A673 (cell line): ENCODE measurements around the gene PCDHAC2. TPM values are rescaled to one million over a fixed set of nuclear protein-coding genes. Genes with fewer than 3 reads are reported as not detected.

ENCODE experiments used
- BruUV-seq: library from RNA; stranded (reverse); fragments of 400-500 nt; replicated peaks from 2 replicates; lab custom pipeline; 2021; lab: Mats Ljungman, UMichigan
- CTCF ChIA-PET: fragments of 300-600 bp; sonication (Branson Sonifier 250); formaldehyde crosslinking; loops from one replicate; lab custom pipeline; 2022; ENCODE audit warnings: antibody characterized with exemption; lab: Charles Lee
- POLR2A ChIA-PET: fragments of 300-600 bp; sonication (Branson Sonifier 250); formaldehyde crosslinking; loops from one replicate; lab custom pipeline; 2022; ENCODE audit warnings: antibody characterized with exemption; ENCODE audit not compliant: low non-redundant PET; lab: Charles Lee
- DNase-seq: peaks from one replicate; pipeline ENCODE4 v3.0.0-alpha.2; 2015; ENCODE audit warnings: low spot score
- H3K27ac ChIP-seq: fragments of 200-600 bp; sonication (generic); 2 replicates; pipeline ENCODE4 v1.5.1; 2016; ENCODE audit warnings: mixed run types, low read depth, mild to moderate bottlenecking, mixed read lengths, antibody characterized with exemption, low read length; ENCODE audit not compliant: poor library complexity, severe bottlenecking
- H3K27me3 ChIP-seq: fragments of 200-600 bp; sonication (generic); replicated peaks from 2 replicates; pipeline ENCODE4 v1.6.1; 2017; ENCODE audit warnings: mixed run types, low read depth, mild to moderate bottlenecking, mixed read lengths, antibody characterized with exemption, low read length; ENCODE audit not compliant: insufficient read depth, poor library complexity
- H3K36me3 ChIP-seq: fragments of 200-600 bp; sonication (generic); 2 replicates; pipeline ENCODE4 v1.6.1; 2016; ENCODE audit warnings: mixed run types, mild to moderate bottlenecking, mixed read lengths, antibody characterized with exemption, low read length; ENCODE audit not compliant: insufficient read depth, poor library complexity, severe bottlenecking
- H3K4me1 ChIP-seq: fragments of 200-600 bp; sonication (generic); 2 replicates; pipeline ENCODE4 v1.6.1; 2017; ENCODE audit warnings: mixed run types, mild to moderate bottlenecking, mixed read lengths, antibody characterized with exemption, low read length; ENCODE audit not compliant: insufficient read depth, poor library complexity, severe bottlenecking
- H3K4me3 ChIP-seq: fragments of 200-600 bp; sonication (generic); 2 replicates; pipeline ENCODE4 v1.5.1; 2016; ENCODE audit warnings: low read depth, mixed run types, mild to moderate bottlenecking, mixed read lengths, low read length; ENCODE audit not compliant: poor library complexity, severe bottlenecking
- H3K9me3 ChIP-seq: fragments of 200-600 bp; sonication (generic); 2 replicates; pipeline ENCODE4 v1.6.1; 2016; ENCODE audit warnings: mixed run types, low read depth, mild to moderate bottlenecking, mixed read lengths, antibody characterized with exemption, low read length; ENCODE audit not compliant: poor library complexity, severe bottlenecking
- EZH2 ChIP-seq: fragments of 200-600 bp; sonication (generic); IDR thresholded peaks from 2 replicates; pipeline ENCODE4 v1.6.1; 2017; ENCODE audit warnings: borderline replicate concordance, low read depth, mild to moderate bottlenecking, mixed read lengths, antibody characterized with exemption, low read length; ENCODE audit not compliant: poor library complexity, severe bottlenecking
- intact Hi-C: fragments of 100-400 bp; cut with micrococcal nuclease; formaldehyde crosslinking; loops from one replicate; pipeline ENCODE4 v1.10.0; 2022; ENCODE audit not compliant: unreplicated experiment
- total RNA-seq: library from RNA; stranded (reverse); gene quantifications from 2 replicates; pipeline ENCODE4 v1.2.3, GENCODE V29; 2021
- TF ChIP-seq, protein P1 (sequence below): fragments of 300-800, 200-600 bp; sonication (generic); conservative IDR thresholded peaks from 2 replicates; pipeline ENCODE4 v1.5.1; 2017; ENCODE audit warnings: low read depth, mild to moderate bottlenecking, antibody characterized with exemption, low read length, moderate library complexity, mixed read lengths

The PCDHAC2 gene
- total RNA-seq, 1 experiment from 2014 or later = 6.8 TPM

- no peak overlapping the region for H3K27ac ChIP-seq
- no TSS peak for BruUV-seq
- ChIA-PET CTCF (no interaction called here), POLR2A (no interaction called here)
- intact Hi-C loops = no loop called here
- no peak overlapping the region for H3K4me3 ChIP-seq
- no peaks in the 10 kb centered on the region for H3K27me3 ChIP-seq
- H3K4me1 ChIP-seq = no peaks in the 10 kb centered on the region
- H3K36me3 ChIP-seq = no peaks in the 10 kb centered on the region
- peak; percentile 29 for DNase-seq
- TF ChIP-seq, protein P1, sequence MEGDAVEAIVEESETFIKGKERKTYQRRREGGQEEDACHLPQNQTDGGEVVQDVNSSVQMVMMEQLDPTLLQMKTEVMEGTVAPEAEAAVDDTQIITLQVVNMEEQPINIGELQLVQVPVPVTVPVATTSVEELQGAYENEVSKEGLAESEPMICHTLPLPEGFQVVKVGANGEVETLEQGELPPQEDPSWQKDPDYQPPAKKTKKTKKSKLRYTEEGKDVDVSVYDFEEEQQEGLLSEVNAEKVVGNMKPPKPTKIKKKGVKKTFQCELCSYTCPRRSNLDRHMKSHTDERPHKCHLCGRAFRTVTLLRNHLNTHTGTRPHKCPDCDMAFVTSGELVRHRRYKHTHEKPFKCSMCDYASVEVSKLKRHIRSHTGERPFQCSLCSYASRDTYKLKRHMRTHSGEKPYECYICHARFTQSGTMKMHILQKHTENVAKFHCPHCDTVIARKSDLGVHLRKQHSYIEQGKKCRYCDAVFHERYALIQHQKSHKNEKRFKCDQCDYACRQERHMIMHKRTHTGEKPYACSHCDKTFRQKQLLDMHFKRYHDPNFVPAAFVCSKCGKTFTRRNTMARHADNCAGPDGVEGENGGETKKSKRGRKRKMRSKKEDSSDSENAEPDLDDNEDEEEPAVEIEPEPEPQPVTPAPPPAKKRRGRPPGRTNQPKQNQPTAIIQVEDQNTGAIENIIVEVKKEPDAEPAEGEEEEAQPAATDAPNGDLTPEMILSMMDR = no peak
- no peak for TF ChIP-seq EZH2
- peaks cover 23% of the 10 kb centered on the region for H3K9me3 ChIP-seq
These were observed 19.7 kb upstream of the PCDHAC2 start for GRCh38 chr5:140946578-140946977.

- TF ChIP-seq EZH2 = no peak
- TF ChIP-seq, protein P1 = no peak
- DNase-seq = no peak
- Histone ChIP-seq H3K4me1 (peaks cover 3% of the 10 kb centered on the region), H3K36me3 (no peaks in the 10 kb centered on the region), H3K27me3 (no peaks in the 10 kb centered on the region), H3K9me3 (peaks cover 11% of the 10 kb centered on the region), H3K4me3 (no peak overlapping the region), H3K27ac (no peak overlapping the region)
- BruUV-seq = no TSS peak
- intact Hi-C loops = no loop called here
- ChIA-PET CTCF (no interaction called here), POLR2A (no interaction called here)
These were observed 14.6 kb upstream of the PCDHAC2 start for GRCh38 chr5:140951636-140952035.

DNA sequence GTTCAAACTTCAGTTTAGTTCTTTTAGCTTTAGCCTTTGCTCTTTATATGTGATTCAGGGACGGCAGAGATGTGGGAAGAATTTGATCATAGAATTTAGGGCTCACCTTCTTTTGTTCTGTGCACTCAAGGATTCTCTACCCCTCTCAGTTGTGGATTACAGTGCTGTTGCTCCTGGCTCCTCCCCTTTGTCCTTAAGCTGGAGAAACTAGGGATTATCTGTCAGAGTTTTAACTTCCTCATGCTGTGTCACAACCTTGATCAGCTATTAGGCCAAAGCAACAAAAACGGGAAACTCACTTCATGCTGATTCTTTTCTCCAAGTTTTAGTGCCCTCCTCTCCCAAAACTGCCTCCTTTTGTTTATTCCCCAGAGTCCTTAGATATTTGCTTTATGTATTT is 13.0 kb upstream of the PCDHAC2 start:
- Histone ChIP-seq H3K27me3 (no peaks in the 10 kb centered on the region), H3K36me3 (no peaks in the 10 kb centered on the region), H3K9me3 (peaks cover 11% of the 10 kb centered on the region), H3K27ac (peak overlapping the region; percentile 50), H3K4me3 (no peak overlapping the region), H3K4me1 (peaks cover 5% of the 10 kb centered on the region)
- ChIA-PET POLR2A (interaction anchor here (0.6 kb wide), 1 partner anchor 63 kb away, joined by 3 read pairs; no protein-coding TSS in a partner anchor), CTCF (no interaction called here)
- peak; percentile 63 for DNase-seq
- no peak for TF ChIP-seq EZH2
- TF ChIP-seq, protein P1 = no peak
- no TSS peak for BruUV-seq
- intact Hi-C loops = no loop called here
